ENCODE measurements around the gene TCP11L1. TPM values are rescaled to one million over a fixed set of nuclear protein-coding genes. Genes with fewer than 3 reads are reported as not detected.

The TCP11L1 gene
- total RNA-seq, 1 donor from 2014 or later, result 20.2 TPM

- Mint-ChIP-seq H3K36me3 (ENCODE audit: insufficient read depth) (no peaks in the 10 kb centered on the region), H3K4me3 (ENCODE audit: low read depth) (peak within 1 kb of the TSS; percentile 75), H3K27ac (peak within 1 kb of the TSS; percentile 80), H3K4me1 (ENCODE audit: low read depth) (peaks cover 8% of the 10 kb centered on the region), H3K27me3 (peaks cover 37% of the 10 kb centered on the region), H3K9me3 (ENCODE audit: low read depth) (no peaks in the 10 kb centered on the region)
- no peak for TF ChIP-seq CTCF (IDR thresholded peaks at IDR 0.05; ENCODE audit: unreplicated experiment)
- DNase-seq (ENCODE audit: low spot score, unreplicated experiment), result peak; percentile 74
These were observed 23.5 kb upstream of the TCP11L1 start, which contains the start of gene DEPDC7 for GRCh38 chr11:33015621-33016551. Gene DEPDC7, plus strand, starts transcription at chr11:33015878. Its CDS starts 78 bp downstream, at chr11:33015956.

GRCh38 chr11:33016654-33017053, 22.7 kb upstream of the TCP11L1 start:
- no peak for TF ChIP-seq CTCF (IDR thresholded peaks at IDR 0.05; ENCODE audit: unreplicated experiment)
- DNase-seq (ENCODE audit: low spot score, unreplicated experiment), result no peak
- Mint-ChIP-seq H3K27me3 (peaks cover 37% of the 10 kb centered on the region), H3K4me3 (ENCODE audit: low read depth) (peak overlapping the region; percentile 71), H3K9me3 (ENCODE audit: low read depth) (no peaks in the 10 kb centered on the region), H3K36me3 (ENCODE audit: insufficient read depth) (no peaks in the 10 kb centered on the region), H3K27ac (peak overlapping the region; percentile 73), H3K4me1 (ENCODE audit: low read depth) (peaks cover 8% of the 10 kb centered on the region)

GRCh38 chr11:33017478-33017877, 21.9 kb upstream of the TCP11L1 start:
- H3K27ac Mint-ChIP-seq, result no peak overlapping the region
- no peak for DNase-seq (ENCODE audit: low spot score, unreplicated experiment)
- H3K4me1 Mint-ChIP-seq (ENCODE audit: low read depth), result peaks cover 8% of the 10 kb centered on the region
- H3K4me3 Mint-ChIP-seq (ENCODE audit: low read depth), result peak overlapping the region; percentile 10
- H3K36me3 Mint-ChIP-seq (ENCODE audit: insufficient read depth), result no peaks in the 10 kb centered on the region
- no peaks in the 10 kb centered on the region for H3K9me3 Mint-ChIP-seq (ENCODE audit: low read depth)
- H3K27me3 Mint-ChIP-seq, result peaks cover 37% of the 10 kb centered on the region
- no peak for TF ChIP-seq CTCF (IDR thresholded peaks at IDR 0.05; ENCODE audit: unreplicated experiment)

- H3K4me3 Mint-ChIP-seq (ENCODE audit: low read depth), result no peak overlapping the region
- DNase-seq (ENCODE audit: low spot score, unreplicated experiment), result no peak
- H3K4me1 Mint-ChIP-seq (ENCODE audit: low read depth), result peaks cover 8% of the 10 kb centered on the region
- no peaks in the 10 kb centered on the region for H3K9me3 Mint-ChIP-seq (ENCODE audit: low read depth)
- H3K27ac Mint-ChIP-seq, result no peak overlapping the region
- H3K27me3 Mint-ChIP-seq, result peaks cover 37% of the 10 kb centered on the region
- no peak for TF ChIP-seq CTCF (IDR thresholded peaks at IDR 0.05; ENCODE audit: unreplicated experiment)
- no peaks in the 10 kb centered on the region for H3K36me3 Mint-ChIP-seq (ENCODE audit: insufficient read depth)
These were observed 21.4 kb upstream of the TCP11L1 start for GRCh38 chr11:33017965-33018364.

- peaks cover 36% of the 10 kb centered on the region for H3K27me3 Mint-ChIP-seq
- no peaks in the 10 kb centered on the region for H3K36me3 Mint-ChIP-seq (ENCODE audit: insufficient read depth)
- no peak for TF ChIP-seq CTCF (IDR thresholded peaks at IDR 0.05; ENCODE audit: unreplicated experiment)
- H3K27ac Mint-ChIP-seq, result no peak overlapping the region
- H3K4me1 Mint-ChIP-seq (ENCODE audit: low read depth), result peaks cover 8% of the 10 kb centered on the region
- no peak for DNase-seq (ENCODE audit: low spot score, unreplicated experiment)
- no peaks in the 10 kb centered on the region for H3K9me3 Mint-ChIP-seq (ENCODE audit: low read depth)
- H3K4me3 Mint-ChIP-seq (ENCODE audit: low read depth), result no peak overlapping the region
These were observed 20.5 kb upstream of the TCP11L1 start for GRCh38 chr11:33018840-33019239.

Measured in progenitor cell of endocrine pancreas (in vitro differentiated cells).